Spleen (tissue), 11 donors: Measurements from ENCODE around the gene PITHD1. TPM values are rescaled to one million over a fixed set of nuclear protein-coding genes. Genes with fewer than 3 reads are reported as not detected.
"Not testable (repeated sequence)": the region's sequence is repeated elsewhere in the genome, so short reads cannot be mapped to it uniquely, and the experiment has no call there.

Experiments
- DNase-seq: peaks from one replicate; pipeline ENCODE4 v3.0.0-alpha.2; 2020
- H3K27ac ChIP-seq, 8 donors: fragments of 200-600 bp; sonication (generic) in 7 of 8; 1 replicate in 4 of 8; 2 replicates in 4 of 8; pipeline versions ENCODE4 v1.5.0 to v1.8.0; 2016 to 2021; ENCODE audit warnings: inconsistent platforms in 4 of 8, mild to moderate bottlenecking in 4 of 8, moderate library complexity in 1 of 8
- H3K27me3 ChIP-seq, 7 donors: fragments of 200-600 bp; sonication (generic) in 6 of 7; replicated peaks in 1 of 7; 1 replicate in 4 of 7; 2 replicates in 3 of 7; pipeline versions ENCODE4 v1.5.0 to v1.8.0; 2016 to 2021; ENCODE audit warnings: inconsistent platforms in 3 of 7, mild to moderate bottlenecking in 1 of 7
- H3K36me3 ChIP-seq, 6 donors: fragments of 200-600 bp; sonication (generic) in 5 of 6; 1 replicate in 4 of 6; 2 replicates in 2 of 6; pipeline versions ENCODE4 v1.5.0 to v1.8.0; 2016 to 2021; ENCODE audit warnings: inconsistent platforms in 2 of 6
- H3K4me1 ChIP-seq, 6 donors: fragments of 200-600 bp; sonication (generic) in 5 of 6; 1 replicate in 3 of 6; 2 replicates in 3 of 6; pipeline versions ENCODE4 v1.5.0 to v1.8.0; 2016 to 2021; ENCODE audit warnings: inconsistent platforms in 3 of 6
- H3K4me3 ChIP-seq, 8 donors: fragments of 200-600 bp; sonication (generic) in 7 of 8; 1 replicate in 4 of 8; 2 replicates in 4 of 8; pipeline versions ENCODE4 v1.5.0 to v1.8.0; 2016 to 2021; ENCODE audit warnings: inconsistent platforms in 4 of 8, mild to moderate bottlenecking in 4 of 8, moderate library complexity in 2 of 8
- H3K9me3 ChIP-seq, 8 donors: fragments of 200-600 bp; sonication (generic) in 7 of 8; 1 replicate in 4 of 8; 2 replicates in 4 of 8; pipeline versions ENCODE4 v1.5.0 to v1.8.0; 2016 to 2021; ENCODE audit warnings: inconsistent platforms in 4 of 8
- POLR2A ChIP-seq, 3 donors: fragments of 450-650 bp; IDR thresholded peaks; one replicate each; pipeline ENCODE4 v1.5.1; 2017; ENCODE audit warnings: antibody characterized with exemption in 3 of 3, mild to moderate bottlenecking in 1 of 3
- POLR2AphosphoS5 ChIP-seq, 3 donors: sonication (generic); formaldehyde crosslinking; IDR thresholded peaks; one replicate each; pipeline ENCODE4 v1.5.1; 2017; ENCODE audit warnings: antibody characterized with exemption in 3 of 3
- WGBS, 5 donors: extraction: QIAGEN DNeasy Blood & Tissue Kit in 3 of 5; methylation state at CpG; one replicate each; pipeline versions ENCODE4 v1.1.5 to v1.1.7; 2013 to 2018; 5-methylcytosine and 5-hydroxymethylcytosine counted together
- intact Hi-C: fragments of 100-400 bp; cut with DNase I; formaldehyde crosslinking; loops from one replicate; pipeline ENCODE4 v1.15.0; 2023; ENCODE audit warnings: low total_unique reads
- polyA plus RNA-seq, 3 donors: library from polyadenylated mRNA; stranded (reverse); fragments of 200-250 nt; gene quantifications; one replicate each; pipeline ENCODE4 v1.2.1, GENCODE V29; 2013
- total RNA-seq, 7 donors: library from RNA; depleted of rRNA in 3 of 7; stranded (reverse); fragments of >200 nt in 3 of 7; fragmentation: NEBNext Ultra II Directional in 4 of 7; extraction: Animal tissue kit (Norgen Biotek cat#: 25700) in 4 of 7; gene quantifications; one replicate each; pipeline versions ENCODE4 v1.1.0 to v1.2.1, GENCODE V29; 2016 to 2021
- TF ChIP-seq, protein P1 (sequence below), 11 experiments: fragments of 200-600 bp in 7 of 11; fragments of 450-650 bp in 4 of 11; sonication (generic) in 4 of 11; IDR thresholded peaks in 8 of 11; conservative IDR thresholded peaks in 3 of 11; 1 replicate in 7 of 11; 2 replicates in 4 of 11; pipeline versions ENCODE4 v1.4.0 to v1.8.0; 2016 to 2021; ENCODE audit warnings: antibody characterized with exemption in 11 of 11, inconsistent platforms in 4 of 11, mild to moderate bottlenecking in 1 of 11
- donor health status: healthy with polysubstance abuse.
- donor health status: DM: no; HTN: no; CAD: no; lungs with moderate emphysema.
- donor health status: DM: no; HTN: no; CAD: no.
- donor health status: Bipolar disorder and iron deficiency.
- donor health status: healthy.
- donor health status: DM: no; HTN: no; CAD: no.
- donor health status: DM: yes; HTN: yes; CAD: no.

PITHD1 gene
- total and polyA plus RNA-seq, 10 donors: 43.9 to 68.5 (median 52.0) TPM

DNA sequence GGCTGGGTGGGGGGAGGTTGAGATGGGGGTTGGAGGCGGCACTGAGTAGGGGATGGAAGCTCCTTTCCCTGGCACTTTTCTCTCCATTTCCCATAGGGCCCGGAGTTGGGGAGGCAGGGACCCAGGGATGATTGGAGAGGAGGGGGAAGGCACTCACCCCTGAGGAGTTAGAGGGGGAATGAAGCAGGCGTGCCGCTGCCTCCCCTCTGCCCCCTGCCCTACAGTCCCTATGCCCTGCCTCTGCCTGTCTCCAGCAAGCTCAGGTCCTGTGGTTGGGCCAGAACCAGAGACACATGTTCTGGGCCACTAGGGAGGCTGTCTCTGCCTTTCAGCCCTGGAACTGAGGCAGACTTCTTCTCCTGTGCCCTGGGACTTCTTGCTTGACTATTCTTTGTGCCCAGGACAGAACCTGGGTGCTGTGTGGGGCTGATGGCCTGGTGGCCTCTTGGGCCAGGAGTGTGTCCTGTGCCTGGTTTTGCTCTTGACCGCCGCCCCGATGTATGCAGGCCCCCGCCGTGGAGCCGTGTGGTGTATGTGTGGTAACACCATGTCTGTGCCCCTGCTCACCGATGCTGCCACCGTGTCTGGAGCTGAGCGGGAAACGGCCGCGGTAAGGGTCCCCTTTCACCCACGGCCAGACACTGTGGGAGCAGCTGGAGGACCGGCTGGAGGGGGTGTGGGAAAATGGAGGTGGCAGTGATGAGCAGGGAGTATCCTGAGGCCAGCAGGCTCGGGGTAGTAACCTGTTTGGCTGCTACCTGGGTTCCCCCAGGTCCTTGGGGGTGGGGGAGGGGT, 14.1 kb downstream of the PITHD1 start:
- H3K4me3 ChIP-seq: peak overlapping the region in 7 of 8 donors; percentile 64 to 87 (median 78)
- H3K9me3 ChIP-seq: no peaks in the 10 kb centered on the region
- H3K36me3 ChIP-seq: peaks cover 0 to 68% (median 46%) of the 10 kb centered on the region in 6 donors
- H3K27ac ChIP-seq: peak overlapping the region in 6 of 8 donors; percentile 15 to 91 (median 87)
- TF ChIP-seq POLR2AphosphoS5 (IDR thresholded peaks at IDR 0.05) (peak in 1 of 3 donors; percentile 26), POLR2A (IDR thresholded peaks at IDR 0.05) (no peak)
- TF ChIP-seq, protein P1, sequence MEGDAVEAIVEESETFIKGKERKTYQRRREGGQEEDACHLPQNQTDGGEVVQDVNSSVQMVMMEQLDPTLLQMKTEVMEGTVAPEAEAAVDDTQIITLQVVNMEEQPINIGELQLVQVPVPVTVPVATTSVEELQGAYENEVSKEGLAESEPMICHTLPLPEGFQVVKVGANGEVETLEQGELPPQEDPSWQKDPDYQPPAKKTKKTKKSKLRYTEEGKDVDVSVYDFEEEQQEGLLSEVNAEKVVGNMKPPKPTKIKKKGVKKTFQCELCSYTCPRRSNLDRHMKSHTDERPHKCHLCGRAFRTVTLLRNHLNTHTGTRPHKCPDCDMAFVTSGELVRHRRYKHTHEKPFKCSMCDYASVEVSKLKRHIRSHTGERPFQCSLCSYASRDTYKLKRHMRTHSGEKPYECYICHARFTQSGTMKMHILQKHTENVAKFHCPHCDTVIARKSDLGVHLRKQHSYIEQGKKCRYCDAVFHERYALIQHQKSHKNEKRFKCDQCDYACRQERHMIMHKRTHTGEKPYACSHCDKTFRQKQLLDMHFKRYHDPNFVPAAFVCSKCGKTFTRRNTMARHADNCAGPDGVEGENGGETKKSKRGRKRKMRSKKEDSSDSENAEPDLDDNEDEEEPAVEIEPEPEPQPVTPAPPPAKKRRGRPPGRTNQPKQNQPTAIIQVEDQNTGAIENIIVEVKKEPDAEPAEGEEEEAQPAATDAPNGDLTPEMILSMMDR (IDR thresholded peaks at IDR 0.05 in 8 of 11, conservative IDR thresholded peaks at IDR 0.05 in 3 of 11): no peak
- peak; percentile 70 for DNase-seq
- peaks cover 16 to 70% (median 39%) of the 10 kb centered on the region in 6 donors for H3K4me1 ChIP-seq
- 74 to 84% (median 79%) methylated on average over 11 to 19 of the region's 19 CpGs for WGBS, 5 donors
- intact Hi-C loops: no loop called here
- no peaks in the 10 kb centered on the region for H3K27me3 ChIP-seq

DNA sequence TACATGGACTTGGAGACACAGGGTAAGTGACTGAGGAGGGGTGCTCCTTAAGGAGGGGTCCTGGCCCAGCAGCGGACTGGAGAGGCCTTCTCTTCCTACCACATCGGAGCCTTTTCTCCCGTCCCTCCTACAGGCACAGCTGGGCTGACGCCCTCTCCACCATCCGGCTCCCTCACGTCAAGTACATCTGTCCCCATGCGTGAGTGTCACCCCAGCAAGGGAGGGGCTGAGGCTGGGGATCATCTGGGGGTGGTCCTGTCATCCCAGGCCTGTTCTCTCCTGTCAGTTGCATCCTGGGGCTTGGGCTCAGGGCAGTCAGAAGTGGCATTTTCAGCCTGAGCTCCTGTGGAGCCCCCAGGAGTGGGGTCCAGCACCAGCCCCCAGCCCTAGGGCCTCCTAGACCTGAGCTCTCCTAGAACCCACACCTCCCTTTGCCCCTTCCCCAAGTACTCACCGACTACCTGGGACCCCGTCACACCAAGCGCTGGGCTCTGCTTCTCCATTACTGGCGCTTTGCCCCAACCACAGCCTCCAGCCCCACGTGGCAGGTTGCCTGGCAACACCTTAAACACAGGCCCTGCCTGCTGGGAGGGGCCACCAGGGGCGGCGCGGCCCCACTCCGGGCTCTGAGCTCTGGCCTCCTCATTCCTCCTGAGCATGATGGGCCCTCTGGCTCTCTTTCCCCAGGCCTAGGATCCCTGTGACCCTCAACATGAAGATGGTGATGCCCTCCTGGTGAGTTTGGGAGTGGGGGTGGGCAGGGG, 15.0 kb downstream of the PITHD1 start:
- intact Hi-C loops: no loop called here
- 65 to 73% (median 68%) methylated on average over 13 to 16 of the region's 16 CpGs for WGBS, 5 donors
- Histone ChIP-seq H3K4me3 (peak overlapping the region in 1 of 8 donors; percentile 78), H3K27ac (peak overlapping the region in 3 of 8 donors; percentile 88 to 91 (median 90)), H3K27me3 (no peaks in the 10 kb centered on the region), H3K36me3 (peaks cover 0 to 68% (median 46%) of the 10 kb centered on the region in 6 donors), H3K9me3 (no peaks in the 10 kb centered on the region), H3K4me1 (peaks cover 16 to 79% (median 42%) of the 10 kb centered on the region in 6 donors)
- DNase-seq: peak; percentile 79
- TF ChIP-seq, protein P1 (IDR thresholded peaks at IDR 0.05 in 8 of 11, conservative IDR thresholded peaks at IDR 0.05 in 3 of 11): no peak
- peak in 1 of 3 donors; percentile 55 for TF ChIP-seq POLR2AphosphoS5 (IDR thresholded peaks at IDR 0.05)
- TF ChIP-seq POLR2A (IDR thresholded peaks at IDR 0.05): no peak

GRCh38 chr1:23793861-23794731, 15.9 kb downstream of the PITHD1 start:
- intact Hi-C loops: no loop called here
- Histone ChIP-seq H3K27ac (peak overlapping the region in 2 of 8 donors; percentile 88 to 91), H3K9me3 (no peaks in the 10 kb centered on the region), H3K4me1 (peaks cover 16 to 83% (median 49%) of the 10 kb centered on the region in 6 donors), H3K27me3 (no peaks in the 10 kb centered on the region), H3K36me3 (peaks cover 0 to 67% (median 46%) of the 10 kb centered on the region in 6 donors), H3K4me3 (no peak overlapping the region)
- WGBS, 5 donors: 73 to 82% (median 77%) methylated on average over 11 to 21 of the region's 21 CpGs
- DNase-seq: peak; percentile 68
- peak in 2 of 3 donors; percentile 25 to 27 for TF ChIP-seq POLR2AphosphoS5 (IDR thresholded peaks at IDR 0.05)
- TF ChIP-seq, protein P1 (IDR thresholded peaks at IDR 0.05 in 8 of 11, conservative IDR thresholded peaks at IDR 0.05 in 3 of 11): no peak
- TF ChIP-seq POLR2A (IDR thresholded peaks at IDR 0.05): no peak

GRCh38 chr1:23794732-23795182, 16.5 kb downstream of the PITHD1 start:
- Histone ChIP-seq H3K4me1 (peaks cover 16 to 90% (median 56%) of the 10 kb centered on the region in 6 donors), H3K36me3 (peaks cover 0 to 67% (median 46%) of the 10 kb centered on the region in 6 donors), H3K27ac (peak overlapping the region in 2 of 8 donors; percentile 23 to 88)
- peak; percentile 70 for DNase-seq
- intact Hi-C loops, H3K27me3 ChIP-seq, H3K9me3 ChIP-seq, H3K4me3 ChIP-seq: not testable (repeated sequence)
- WGBS, 5 donors: 73 to 88% (median 80%) methylated on average over 5 to 9 of the region's 9 CpGs
